ENCODE measurements around the gene CNOT9.
A peak's percentile ranks its signal among the peaks of the same experiment; 100 is the strongest.

CNOT9 gene

GRCh38 chr2:218558986-218559385 lies 9.7 kb upstream of the CNOT9 start:
- DNase-seq (ENCODE audit: low read depth in 1 of 2, low spot score in 1 of 2), result no peak
- no peak for TF ChIP-seq JUND (IDR thresholded peaks at IDR 0.05; ENCODE audit: low read depth)
- in situ Hi-C loops (cut with HindIII; ENCODE audit: low pct_unique_long_range_greater_than_20kb, low sequenced_read_pairs), result no loop called here

GRCh38 chr2:218564056-218564455 lies 4.6 kb upstream of the CNOT9 start:
- TF ChIP-seq JUND (IDR thresholded peaks at IDR 0.05; ENCODE audit: low read depth), result no peak
- DNase-seq (ENCODE audit: low read depth in 1 of 2, low spot score in 1 of 2), result no peak
- in situ Hi-C loops (cut with HindIII; ENCODE audit: low pct_unique_long_range_greater_than_20kb, low sequenced_read_pairs), result no loop called here

- no peak for TF ChIP-seq JUND (IDR thresholded peaks at IDR 0.05; ENCODE audit: low read depth)
- in situ Hi-C loops (cut with HindIII; ENCODE audit: low pct_unique_long_range_greater_than_20kb, low sequenced_read_pairs), result no loop called here
- DNase-seq (ENCODE audit: low read depth in 1 of 2, low spot score in 1 of 2), result no peak
These were observed 2.3 kb upstream of the CNOT9 start for GRCh38 chr2:218566296-218566695.

GRCh38 chr2:218567797-218568189 lies 846 bp upstream of the CNOT9 start:
- in situ Hi-C loops (cut with HindIII; ENCODE audit: low pct_unique_long_range_greater_than_20kb, low sequenced_read_pairs), result no loop called here
- no peak for DNase-seq (ENCODE audit: low read depth in 1 of 2, low spot score in 1 of 2)
- no peak for TF ChIP-seq JUND (IDR thresholded peaks at IDR 0.05; ENCODE audit: low read depth)

GRCh38 chr2:218569038-218569431 lies 396 bp downstream of the CNOT9 start:
- TF ChIP-seq JUND (IDR thresholded peaks at IDR 0.05; ENCODE audit: low read depth), result no peak
- in situ Hi-C loops (cut with HindIII; ENCODE audit: low pct_unique_long_range_greater_than_20kb, low sequenced_read_pairs), result no loop called here
- DNase-seq (ENCODE audit: low read depth in 1 of 2, low spot score in 1 of 2), result peak in 1 of 2 experiments; percentile 46

- in situ Hi-C loops (cut with HindIII; ENCODE audit: low pct_unique_long_range_greater_than_20kb, low sequenced_read_pairs), result no loop called here
- DNase-seq (ENCODE audit: low read depth in 1 of 2, low spot score in 1 of 2), result peak in 1 of 2 experiments; percentile 27
- no peak for TF ChIP-seq JUND (IDR thresholded peaks at IDR 0.05; ENCODE audit: low read depth)
These were observed 1.2 kb downstream of the CNOT9 start for GRCh38 chr2:218569661-218570500.

- TF ChIP-seq JUND (IDR thresholded peaks at IDR 0.05; ENCODE audit: low read depth), result no peak
- no peak for DNase-seq (ENCODE audit: low read depth in 1 of 2, low spot score in 1 of 2)
These were observed 2.2 kb downstream of the CNOT9 start for GRCh38 chr2:218570850-218571249.

GRCh38 chr2:218576854-218577253 lies 8.2 kb downstream of the CNOT9 start:
- TF ChIP-seq JUND (IDR thresholded peaks at IDR 0.05; ENCODE audit: low read depth), result no peak
- DNase-seq (ENCODE audit: low read depth in 1 of 2, low spot score in 1 of 2), result no peak
- in situ Hi-C loops (cut with HindIII; ENCODE audit: low pct_unique_long_range_greater_than_20kb, low sequenced_read_pairs), result no loop called here

More at GRCh38 chr2:218570850-218571249, 2.2 kb downstream of the CNOT9 start:
- in situ Hi-C loops (cut with HindIII; ENCODE audit: low pct_unique_long_range_greater_than_20kb, low sequenced_read_pairs), result no loop called here

GRCh38 chr2:218577482-218578220 lies 9.0 kb downstream of the CNOT9 start:
- TF ChIP-seq JUND (IDR thresholded peaks at IDR 0.05; ENCODE audit: low read depth), result no peak
- in situ Hi-C loops (cut with HindIII; ENCODE audit: low pct_unique_long_range_greater_than_20kb, low sequenced_read_pairs), result no loop called here
- no peak for DNase-seq (ENCODE audit: low read depth in 1 of 2, low spot score in 1 of 2)

- no peak for DNase-seq (ENCODE audit: low read depth in 1 of 2, low spot score in 1 of 2)
- TF ChIP-seq JUND (IDR thresholded peaks at IDR 0.05; ENCODE audit: low read depth), result no peak
- in situ Hi-C loops (cut with HindIII; ENCODE audit: low pct_unique_long_range_greater_than_20kb, low sequenced_read_pairs), result no loop called here
These were observed 9.7 kb downstream of the CNOT9 start for GRCh38 chr2:218578272-218578877.

- DNase-seq (ENCODE audit: low read depth in 1 of 2, low spot score in 1 of 2), result no peak
- TF ChIP-seq JUND (IDR thresholded peaks at IDR 0.05; ENCODE audit: low read depth), result no peak
- in situ Hi-C loops (cut with HindIII; ENCODE audit: low pct_unique_long_range_greater_than_20kb, low sequenced_read_pairs), result no loop called here
These were observed 13.4 kb downstream of the CNOT9 start for GRCh38 chr2:218582076-218582475.

- in situ Hi-C loops (cut with HindIII; ENCODE audit: low pct_unique_long_range_greater_than_20kb, low sequenced_read_pairs), result no loop called here
- TF ChIP-seq JUND (IDR thresholded peaks at IDR 0.05; ENCODE audit: low read depth), result no peak
- DNase-seq (ENCODE audit: low read depth in 1 of 2, low spot score in 1 of 2), result no peak
These were observed 15.6 kb downstream of the CNOT9 start for GRCh38 chr2:218583983-218584850.

All from T47D (cell line).